ENCODE measurements around the gene MAPKAP1. TPM values are rescaled to one million over a fixed set of nuclear protein-coding genes. Genes with fewer than 3 reads are reported as not detected.

Gene MAPKAP1
- total RNA-seq, 1 donor from 2014 or later: 74.6 TPM

GRCh38 chr9:125517577-125517976 is 189.4 kb downstream of the MAPKAP1 start:
- Mint-ChIP-seq H3K4me3 (ENCODE audit: low read depth) (no peak overlapping the region), H3K4me1 (ENCODE audit: low read depth) (peaks cover 21% of the 10 kb centered on the region), H3K36me3 (ENCODE audit: insufficient read depth) (peaks cover 3% of the 10 kb centered on the region), H3K27ac (no peak overlapping the region), H3K9me3 (ENCODE audit: low read depth) (no peaks in the 10 kb centered on the region), H3K27me3 (peaks cover 34% of the 10 kb centered on the region)
- TF ChIP-seq CTCF (IDR thresholded peaks at IDR 0.05; ENCODE audit: unreplicated experiment): no peak
- DNase-seq (ENCODE audit: low spot score, unreplicated experiment): no peak

GRCh38 chr9:125515983-125516940 is 190.7 kb downstream of the MAPKAP1 start:
- no peak overlapping the region for H3K4me3 Mint-ChIP-seq (ENCODE audit: low read depth)
- no peak for TF ChIP-seq CTCF (IDR thresholded peaks at IDR 0.05; ENCODE audit: unreplicated experiment)
- no peaks in the 10 kb centered on the region for H3K36me3 Mint-ChIP-seq (ENCODE audit: insufficient read depth)
- H3K27me3 Mint-ChIP-seq: peaks cover 39% of the 10 kb centered on the region
- H3K4me1 Mint-ChIP-seq (ENCODE audit: low read depth): peaks cover 21% of the 10 kb centered on the region
- no peaks in the 10 kb centered on the region for H3K9me3 Mint-ChIP-seq (ENCODE audit: low read depth)
- no peak overlapping the region for H3K27ac Mint-ChIP-seq
- DNase-seq (ENCODE audit: low spot score, unreplicated experiment): no peak

- peaks cover 21% of the 10 kb centered on the region for H3K4me1 Mint-ChIP-seq (ENCODE audit: low read depth)
- no peak overlapping the region for H3K4me3 Mint-ChIP-seq (ENCODE audit: low read depth)
- no peaks in the 10 kb centered on the region for H3K9me3 Mint-ChIP-seq (ENCODE audit: low read depth)
- no peak for TF ChIP-seq CTCF (IDR thresholded peaks at IDR 0.05; ENCODE audit: unreplicated experiment)
- H3K36me3 Mint-ChIP-seq (ENCODE audit: insufficient read depth): no peaks in the 10 kb centered on the region
- H3K27ac Mint-ChIP-seq: no peak overlapping the region
- H3K27me3 Mint-ChIP-seq: peaks cover 39% of the 10 kb centered on the region
- no peak for DNase-seq (ENCODE audit: low spot score, unreplicated experiment)
Observed at GRCh38 chr9:125515281-125515680, 191.7 kb downstream of the MAPKAP1 start.

- no peaks in the 10 kb centered on the region for H3K36me3 Mint-ChIP-seq (ENCODE audit: insufficient read depth)
- no peaks in the 10 kb centered on the region for H3K9me3 Mint-ChIP-seq (ENCODE audit: low read depth)
- H3K4me1 Mint-ChIP-seq (ENCODE audit: low read depth): peaks cover 21% of the 10 kb centered on the region
- no peak for DNase-seq (ENCODE audit: low spot score, unreplicated experiment)
- peaks cover 39% of the 10 kb centered on the region for H3K27me3 Mint-ChIP-seq
- no peak overlapping the region for H3K4me3 Mint-ChIP-seq (ENCODE audit: low read depth)
- H3K27ac Mint-ChIP-seq: no peak overlapping the region
- TF ChIP-seq CTCF (IDR thresholded peaks at IDR 0.05; ENCODE audit: unreplicated experiment): no peak
Observed at GRCh38 chr9:125514468-125514867, 192.5 kb downstream of the MAPKAP1 start.

GRCh38 chr9:125513668-125514413 is 193.2 kb downstream of the MAPKAP1 start:
- peaks cover 21% of the 10 kb centered on the region for H3K4me1 Mint-ChIP-seq (ENCODE audit: low read depth)
- H3K36me3 Mint-ChIP-seq (ENCODE audit: insufficient read depth): no peaks in the 10 kb centered on the region
- no peaks in the 10 kb centered on the region for H3K9me3 Mint-ChIP-seq (ENCODE audit: low read depth)
- DNase-seq (ENCODE audit: low spot score, unreplicated experiment): no peak
- H3K4me3 Mint-ChIP-seq (ENCODE audit: low read depth): no peak overlapping the region
- H3K27ac Mint-ChIP-seq: no peak overlapping the region
- H3K27me3 Mint-ChIP-seq: peaks cover 39% of the 10 kb centered on the region
- no peak for TF ChIP-seq CTCF (IDR thresholded peaks at IDR 0.05; ENCODE audit: unreplicated experiment)

All from progenitor cell of endocrine pancreas (in vitro differentiated cells).